HG03378 (cell line): ENCODE measurements around the gene FBL.
"Not testable (repeated sequence)": the region's sequence is repeated elsewhere in the genome, so short reads cannot be mapped to it uniquely, and the experiment has no call there.

Experiments used
- ATAC-seq: cut with Tn5 transposase; IDR thresholded peaks from one replicate; pipeline ENCODE4 v1.9.1; 2021; ENCODE audit warnings: mild to moderate bottlenecking, moderate library complexity; ENCODE audit not compliant: unreplicated experiment

FBL gene

GRCh38 chr19:39877488-39877887, 31.3 kb upstream of the FBL start:
- ATAC-seq: not testable (repeated sequence)

GRCh38 chr19:39876486-39876885, 30.3 kb upstream of the FBL start:
- not testable (repeated sequence) for ATAC-seq

- ATAC-seq: not testable (repeated sequence)
Measured at GRCh38 chr19:39875401-39875864, 29.3 kb upstream of the FBL start.

GRCh38 chr19:39874404-39874803, 28.2 kb upstream of the FBL start:
- ATAC-seq: no peak

GRCh38 chr19:39873385-39873784, 27.2 kb upstream of the FBL start:
- ATAC-seq: no peak

GRCh38 chr19:39871886-39872866, 26.0 kb upstream of the FBL start:
- ATAC-seq: no peak

GRCh38 chr19:39871362-39871761, 25.2 kb upstream of the FBL start:
- ATAC-seq: no peak

DNA sequence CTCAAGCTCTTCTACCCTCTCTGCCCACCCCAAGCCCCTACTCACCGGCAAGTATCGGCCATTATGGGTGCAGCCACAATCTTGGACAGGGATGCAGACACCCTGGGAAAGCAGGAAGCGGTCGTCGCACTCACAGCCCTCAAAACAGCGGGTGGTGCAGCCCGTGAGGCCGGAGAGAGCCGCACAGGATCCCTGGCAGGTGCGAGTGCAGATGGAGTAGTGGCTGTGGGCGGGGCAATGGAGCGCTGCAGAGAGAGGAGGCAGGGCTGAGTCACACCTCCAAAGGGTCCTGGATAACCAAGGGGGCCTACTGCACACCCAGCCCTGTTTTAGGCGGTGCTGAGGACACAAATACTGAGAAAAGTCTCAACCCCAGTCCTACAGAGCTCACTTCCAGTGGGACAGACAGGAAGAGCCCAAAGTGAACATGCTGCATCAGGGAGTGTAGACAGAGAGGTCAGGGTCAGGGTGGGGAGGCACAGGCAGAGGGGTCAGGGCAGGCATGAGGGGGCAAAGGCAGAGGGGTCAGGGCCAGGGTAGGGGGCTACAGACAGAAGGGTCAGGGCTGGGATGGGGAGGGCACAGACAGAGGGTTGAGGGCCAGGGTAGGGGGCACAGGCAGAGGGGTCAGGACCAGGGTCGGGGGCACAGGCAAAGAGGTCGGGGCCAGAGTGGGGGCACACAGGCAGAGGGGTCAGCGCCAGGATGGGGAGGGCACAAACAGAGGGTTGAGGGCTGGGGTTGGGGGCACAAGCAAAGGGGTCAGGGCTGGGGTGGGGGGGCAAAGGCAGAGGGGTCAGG, 24.2 kb upstream of the FBL start:
- no peak for ATAC-seq

GRCh38 chr19:39867952-39868351, 21.8 kb upstream of the FBL start:
- ATAC-seq: no peak

DNA sequence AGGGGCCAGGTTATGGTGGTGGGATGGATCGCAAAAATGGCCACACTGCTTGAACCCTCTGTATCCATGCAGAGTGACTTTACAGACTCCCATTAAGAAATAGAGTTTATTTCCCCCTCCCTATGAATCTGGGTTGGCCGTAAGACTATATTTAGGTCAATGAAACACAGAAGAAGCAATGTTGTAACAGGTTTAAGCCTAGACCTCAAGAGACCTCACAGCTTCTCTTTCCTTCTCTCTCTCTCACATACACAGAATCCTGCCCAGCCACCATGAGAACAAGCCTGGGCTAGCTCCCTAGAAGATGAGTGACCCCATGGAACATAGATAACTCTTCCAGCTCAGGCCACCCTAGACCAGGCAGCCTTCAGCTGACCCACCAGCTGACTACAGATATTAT, 21.0 kb upstream of the FBL start:
- no peak for ATAC-seq

DNA sequence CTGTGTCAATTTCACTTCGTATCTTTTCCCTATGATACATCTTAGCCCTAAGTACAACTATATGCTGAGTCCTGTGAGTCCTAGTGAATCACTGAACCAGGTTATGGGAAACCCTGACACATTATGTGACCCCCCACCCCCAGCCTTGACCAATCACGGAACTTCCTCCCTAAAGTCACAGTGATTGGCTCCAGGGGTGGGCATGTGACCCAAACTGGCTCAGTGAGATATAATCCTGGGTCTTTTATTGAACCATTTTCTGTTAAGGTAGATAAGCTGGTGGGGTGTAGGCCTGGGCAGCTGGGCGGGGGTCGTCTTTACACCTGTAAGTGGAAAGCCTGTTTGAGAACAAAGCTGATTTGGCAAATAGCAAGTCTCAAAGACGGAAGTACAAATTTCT, 19.8 kb upstream of the FBL start:
- no peak for ATAC-seq

- ATAC-seq: no peak
Measured at GRCh38 chr19:39865186-39865585, 19.0 kb upstream of the FBL start.

- no peak for ATAC-seq
Measured at GRCh38 chr19:39864118-39864517, 17.9 kb upstream of the FBL start.

GRCh38 chr19:39858541-39858940, 12.4 kb upstream of the FBL start:
- ATAC-seq: no peak

DNA sequence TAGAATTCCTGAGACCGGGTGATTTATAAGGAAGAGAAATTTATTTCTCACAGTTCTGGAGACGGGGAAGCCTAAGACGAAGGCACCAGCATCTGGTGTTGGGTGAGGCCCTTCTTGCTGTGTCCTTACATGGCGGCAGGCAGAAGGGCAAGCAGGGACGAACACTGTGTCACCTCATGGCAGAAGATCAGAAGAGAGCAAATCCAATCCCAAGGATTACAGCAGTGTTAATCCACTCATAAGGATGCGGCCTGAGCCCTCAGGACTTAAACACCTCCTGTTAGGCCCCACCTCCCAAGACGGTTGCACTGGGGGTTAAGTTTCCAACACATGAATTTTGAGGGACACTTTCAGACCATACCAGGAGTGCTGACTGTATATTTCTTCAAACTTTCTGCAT, 6.7 kb upstream of the FBL start:
- no peak for ATAC-seq

GRCh38 chr19:39850892-39851291, 4.7 kb upstream of the FBL start:
- no peak for ATAC-seq

- no peak for ATAC-seq
Measured at GRCh38 chr19:39848392-39848791, 2.2 kb upstream of the FBL start.

DNA sequence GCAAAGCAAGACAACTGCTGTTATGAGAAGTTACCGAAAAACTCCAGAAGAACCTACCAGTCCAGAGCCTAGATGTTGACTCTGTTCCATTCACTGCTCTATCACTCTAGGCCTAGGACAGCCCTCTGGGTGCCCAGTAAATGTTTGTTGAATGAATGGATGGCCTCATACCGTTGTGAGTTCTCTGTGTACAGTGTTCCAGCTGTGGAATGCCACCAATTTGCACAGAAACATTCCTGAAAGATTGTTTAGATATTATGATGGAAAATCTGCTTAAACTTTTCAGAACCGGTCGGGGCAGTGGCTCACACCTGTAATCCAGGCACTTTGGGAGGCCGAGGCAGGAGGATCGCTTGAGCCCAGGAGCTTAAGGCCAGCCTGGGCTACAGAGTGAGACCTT, 1.3 kb upstream of the FBL start:
- ATAC-seq: no peak

GRCh38 chr19:39846678-39847486, 703 bp upstream of the FBL start:
- ATAC-seq: no peak

DNA sequence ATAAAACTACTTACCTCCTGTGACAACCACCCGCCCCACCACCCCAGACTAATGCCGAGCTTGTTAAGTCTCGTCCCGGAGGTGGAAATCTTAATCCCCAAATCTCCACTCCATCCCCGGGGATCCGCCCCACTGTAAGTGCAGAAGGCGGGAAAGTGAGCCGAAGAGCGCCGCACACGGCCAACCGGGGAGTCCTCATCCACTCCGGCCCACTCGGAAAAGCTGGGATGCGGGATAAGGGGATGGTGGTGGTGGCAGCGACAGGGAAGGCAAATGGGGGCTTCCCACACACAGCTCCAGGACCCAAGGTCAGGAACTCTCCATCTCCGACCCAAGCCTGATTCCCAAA, 621 bp downstream of the FBL start:
- no peak for ATAC-seq

DNA sequence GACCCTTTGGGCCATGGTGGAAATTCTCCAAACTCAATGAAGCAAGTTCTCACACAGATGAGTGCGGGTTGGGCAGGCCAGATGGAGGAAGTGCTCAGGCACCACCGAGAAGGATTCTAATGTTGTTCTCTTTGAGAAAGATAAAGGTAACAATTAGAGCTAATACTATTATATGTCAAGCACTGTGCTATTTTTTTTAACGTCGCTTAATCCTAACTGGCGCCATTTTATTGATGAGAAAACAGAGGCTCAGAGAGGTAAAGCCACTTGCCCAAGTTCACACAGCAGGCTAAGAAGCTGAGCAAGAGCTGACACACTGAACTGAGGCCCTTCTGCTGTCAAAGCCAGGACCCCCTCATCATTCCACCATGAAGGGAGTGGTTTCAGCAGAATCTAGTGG, 1.0 kb downstream of the FBL start:
- ATAC-seq: no peak
